K562 (cell line): ENCODE measurements around the gene LRIT1. TPM values are rescaled to one million over a fixed set of nuclear protein-coding genes. Genes with fewer than 3 reads are reported as not detected.

ENCODE experiments used
- ARNT ChIP-seq, 2 experiments: fragments of 450-650 bp; IDR thresholded peaks; 2 replicates each; pipeline ENCODE4 v1.6.1; 2016; ENCODE audit warnings: mild to moderate bottlenecking in 1 of 2
- ATF3 ChIP-seq, 2 experiments: fragments of 450-650 bp in 1 of 2; sonication (generic) in 1 of 2; formaldehyde crosslinking in 1 of 2; IDR thresholded peaks in 1 of 2; conservative IDR thresholded peaks in 1 of 2; 2 replicates each; pipeline versions ENCODE4 v1.6.1 to v1.8.1; 2016 to 2023; ENCODE audit warnings: mild to moderate bottlenecking in 2 of 2, moderate library complexity in 2 of 2, inconsistent platforms in 1 of 2, missing genetic modification reagents in 1 of 2
- DDX20 ChIP-seq: fragments of 450-650 bp; IDR thresholded peaks from 2 replicates; pipeline ENCODE4 v1.6.1; 2016; ENCODE audit warnings: missing genetic modification characterization, low read depth, mild to moderate bottlenecking, missing compliant biosample characterization, moderate library complexity
- FIP1L1 ChIP-seq: fragments of 200-400 bp; formaldehyde crosslinking; IDR thresholded peaks from 2 replicates; pipeline ENCODE4 v1.6.1; 2018; ENCODE audit warnings: mild to moderate bottlenecking, low read depth, low read length; ENCODE audit not compliant: poor library complexity, severe bottlenecking
- IRF9 ChIP-seq: fragments of 450-650 bp; IDR thresholded peaks from 2 replicates; pipeline ENCODE4 v1.6.1; 2016; ENCODE audit warnings: missing biosample characterization, missing genetic modification characterization
- KAT8 ChIP-seq: fragments of 450-650 bp; IDR thresholded peaks from 2 replicates; pipeline ENCODE4 v1.6.1; 2016; ENCODE audit warnings: low read depth, mild to moderate bottlenecking
- PHB ChIP-seq: fragments of 250-450 bp; sonication (Bioruptor Pico); IDR thresholded peaks from 2 replicates; pipeline ENCODE4 v1.5.0; 2021
- PML ChIP-seq: IDR thresholded peaks from 2 replicates; pipeline ENCODE4 v1.6.1; 2012; ENCODE audit warnings: low read length, inconsistent platforms
- RBM14 ChIP-seq: fragments of 200-400 bp; formaldehyde crosslinking; IDR thresholded peaks from 2 replicates; pipeline ENCODE4 v1.6.1; 2018; ENCODE audit warnings: low read depth, mild to moderate bottlenecking, low read length, moderate library complexity, borderline replicate concordance; ENCODE audit not compliant: insufficient read depth
- REST ChIP-seq, 2 experiments: fragments of 450-650 bp; formaldehyde crosslinking in 1 of 2; IDR thresholded peaks; 2 replicates each; pipeline versions ENCODE4 v1.4.0 to v1.6.1; 2014 to 2020; ENCODE audit warnings: mild to moderate bottlenecking in 2 of 2, borderline replicate concordance in 1 of 2, low read depth in 1 of 2
- SNIP1 ChIP-seq: fragments of 450-650 bp; IDR thresholded peaks from 2 replicates; pipeline ENCODE4 v1.7.1; 2017; ENCODE audit warnings: low read depth, mild to moderate bottlenecking
- STAT5B ChIP-seq: fragments of 250-450 bp; sonication (Bioruptor Pico); IDR thresholded peaks from 2 replicates; pipeline ENCODE4 v1.8.0; 2021; ENCODE audit warnings: mild to moderate bottlenecking, inconsistent platforms
- TOE1 ChIP-seq, 2 experiments: fragments of 450-650 bp in 1 of 2; sonication (generic) in 1 of 2; formaldehyde crosslinking in 1 of 2; IDR thresholded peaks; 2 replicates each; pipeline versions ENCODE4 v1.7.1 to v1.8.0; 2016 to 2022; ENCODE audit warnings: borderline replicate concordance in 2 of 2, mild to moderate bottlenecking in 2 of 2, antibody characterized with exemption in 1 of 2, inconsistent platforms in 1 of 2, low read depth in 1 of 2, missing genetic modification reagents in 1 of 2, moderate library complexity in 1 of 2
- ZNF263 ChIP-seq: sonication (generic); formaldehyde crosslinking; IDR thresholded peaks from 2 replicates; pipeline ENCODE4 v1.8.0; 2022; ENCODE audit warnings: mild to moderate bottlenecking, missing genetic modification reagents, borderline replicate concordance
- ZNF3 ChIP-seq: fragments of 250-450 bp; sonication (Bioruptor Pico); IDR thresholded peaks from 2 replicates; pipeline ENCODE4 v1.5.0; 2021; ENCODE audit warnings: mild to moderate bottlenecking, moderate library complexity
- ZNF668 ChIP-seq: fragments of 250-450 bp; sonication (Bioruptor Pico); IDR thresholded peaks from 2 replicates; pipeline ENCODE4 v1.8.0; 2022; ENCODE audit warnings: mild to moderate bottlenecking, inconsistent platforms
- polyA plus RNA-seq, 8 experiments: library from polyadenylated mRNA; depleted of rRNA in 4 of 8; stranded (reverse) in 5 of 8; unstranded in 3 of 8; fragments of >200 nt; fragmentation: Nextera tagmentation in 2 of 8; fragmentation: Illumina TruSeq in 1 of 8; extraction: Ambion mirVana in 2 of 8; extraction: Trizol in 1 of 8; gene quantifications; 2 replicates each; pipeline versions ENCODE4 v1.2.1 to v1.2.3, GENCODE V29; 2011 to 2014; ENCODE audit warnings: inconsistent platforms in 1 of 8, missing spikeins in 1 of 8
- total RNA-seq, 7 experiments: library from RNA; depleted of rRNA in 6 of 7; stranded (reverse); fragments of >200 nt in 6 of 7; fragmentation: Illumina TruSeq in 2 of 7; extraction: Trizol in 2 of 7; gene quantifications; 2 replicates each; pipeline versions ENCODE4 v1.2.1 to v1.2.3, GENCODE V29; 2011 to 2021; ENCODE audit warnings: low replicate concordance in 1 of 7

Gene LRIT1
- total and polyA plus RNA-seq, 9 of the 15 experiments (the other 6 are each of a cell fraction or from before 2014, with no cell fraction given), result not detected

GRCh38 chr10:84256510-84257342, 15.4 kb upstream of the LRIT1 start (continued):
- TF ChIP-seq FIP1L1 (no peak), SNIP1 (no peak), ARNT (IDR thresholded peaks at IDR 0.05) (0 out of 4 replicates have a peak, but pooled peaks of 1 of the 2 experiments have one; percentile 38), ATF3 (IDR thresholded peaks at IDR 0.05) (no peak), ATF3 (CRISPR knock-in tag; conservative IDR thresholded peaks at IDR 0.05) (peak; percentile 53; the same call in 1 of the 2 replicates), STAT5B (CRISPR knock-in tag) (no peak), IRF9 (tag) (no peak), ZNF668 (CRISPR knock-in tag) (no peak), PHB (no peak), ZNF3 (CRISPR knock-in tag) (no peak), TOE1 (IDR thresholded peaks at IDR 0.05; ENCODE audit: borderline replicate concordance) (0 out of 2 replicates have a peak, but pooled peaks have one; percentile 55), TOE1 (CRISPR knock-in tag; IDR thresholded peaks at IDR 0.05; ENCODE audit: borderline replicate concordance, low read depth) (no peak), RBM14 (no peak), REST (IDR thresholded peaks at IDR 0.05; ENCODE audit: borderline replicate concordance) (no peak), REST (CRISPR knock-in tag; IDR thresholded peaks at IDR 0.05; ENCODE audit: low read depth) (no peak), DDX20 (tag) (no peak), KAT8 (no peak), ZNF263 (peak; percentile 69; the same call in 1 of the 2 replicates), PML (no peak)
